HepG2 (cell line): ENCODE results near the gene CHL1. TPM values are rescaled to one million over a fixed set of nuclear protein-coding genes. Genes with fewer than 3 reads are reported as not detected.

Experiments
- ATAC-seq: fragments of 200-7000 bp; cut with Tn5 transposase; 3 replicates; pipeline ENCODE4 v1.9.1; 2020; ENCODE audit warnings: mild to moderate bottlenecking, moderate library complexity
- BruUV-seq: library from RNA; stranded (reverse); fragments of 400-500 nt; replicated peaks from 2 replicates; lab custom pipeline; 2021; lab: Mats Ljungman, UMichigan
- CTCF ChIA-PET: fragments of 300-600 bp; formaldehyde crosslinking; extraction: SDS; loops from one replicate; lab custom pipeline; 2021; ENCODE audit warnings: low total read pairs, inconsistent platforms, low intra/inter-chr PET ratio; lab: Yijun Ruan, JAX
- POLR2A ChIA-PET: fragments of 350-600 bp; sonication (Branson Sonifier 250); formaldehyde crosslinking; loops from one replicate; lab custom pipeline; 2020; ENCODE audit warnings: antibody characterized with exemption, inconsistent platforms; lab: Yijun Ruan, JAX
- DNase-seq: peaks from one replicate; pipeline ENCODE4 v3.0.0-alpha.2; 2015; ENCODE audit warnings: low spot score
- FAIRE-seq: peaks from 3 replicates; lab custom pipeline; 2011; peaks lifted over from hg19 to GRCh38; lab: Jason Lieb, UNC
- H2AFZ ChIP-seq: one replicate; pipeline ENCODE4 v1.6.1; 2011; ENCODE audit warnings: low read length, inconsistent platforms
- H3K27ac ChIP-seq: fragments of 300-600 bp; 3 replicates; pipeline ENCODE4 v1.8.0; 2011; ENCODE audit warnings: mixed run types, mild to moderate bottlenecking, mixed read lengths, low read length, inconsistent platforms; ENCODE audit not compliant: insufficient read depth; ENCODE audit errors: extremely low read length
- H3K27me3 ChIP-seq, 2 experiments: fragments of 200-600 bp in 1 of 2; 2 replicates in 1 of 2; 3 replicates in 1 of 2; pipeline versions ENCODE4 v1.6.0 to v1.8.0; 2011; ENCODE audit warnings: low read length in 2 of 2, mild to moderate bottlenecking in 2 of 2, moderate library complexity in 2 of 2, inconsistent platforms in 1 of 2; ENCODE audit not compliant: insufficient read depth in 2 of 2, control insufficient read depth in 1 of 2
- H3K36me3 ChIP-seq, 2 experiments: fragments of 200-600 bp in 1 of 2; replicated peaks in 1 of 2; 2 replicates in 1 of 2; 3 replicates in 1 of 2; pipeline versions ENCODE4 v1.5.1 to v1.8.0; 2011; ENCODE audit warnings: low read length in 2 of 2, inconsistent platforms in 1 of 2; ENCODE audit not compliant: insufficient read depth in 2 of 2, control insufficient read depth in 1 of 2
- H3K4me1 ChIP-seq: 2 replicates; pipeline ENCODE4 v1.5.1; 2012; ENCODE audit warnings: low read length, inconsistent platforms; ENCODE audit not compliant: insufficient read depth
- H3K4me2 ChIP-seq: 2 replicates; pipeline ENCODE4 v1.6.0; 2011; ENCODE audit warnings: low read depth, low read length, inconsistent platforms
- H3K4me3 ChIP-seq, 3 experiments: fragments of 200-600 bp in 1 of 3; sonication (generic), shearing (Covaris generic) in 1 of 3; replicated peaks in 1 of 3; 2 replicates each; pipeline ENCODE4 v1.5.1; 2011 to 2016; ENCODE audit warnings: low read length in 3 of 3, inconsistent platforms in 2 of 3, low read depth in 2 of 3, mild to moderate bottlenecking in 2 of 3, control low read depth in 1 of 3, mixed read lengths in 1 of 3; ENCODE audit not compliant: insufficient read depth in 1 of 3
- H3K79me2 ChIP-seq: one replicate; pipeline ENCODE4 v1.6.1; 2011; ENCODE audit warnings: low read length, inconsistent platforms; ENCODE audit not compliant: insufficient read depth
- H3K9ac ChIP-seq: 2 replicates; pipeline ENCODE4 v1.6.0; 2011; ENCODE audit warnings: mild to moderate bottlenecking, low read depth, low read length, inconsistent platforms; ENCODE audit not compliant: insufficient read depth
- H3K9me3 ChIP-seq: 2 replicates; pipeline ENCODE4 v1.5.1; 2012; ENCODE audit warnings: mild to moderate bottlenecking, low read length
- H4K20me1 ChIP-seq: 2 replicates; pipeline ENCODE4 v1.6.0; 2011; ENCODE audit warnings: inconsistent platforms, mild to moderate bottlenecking, low read length, moderate library complexity; ENCODE audit not compliant: insufficient read depth
- PATZ1 ChIP-seq: sonication (generic); formaldehyde crosslinking; IDR thresholded peaks from 2 replicates; pipeline ENCODE4 v1.4.0; 2020; ENCODE audit warnings: missing genetic modification reagents
- USF2 ChIP-seq, 2 experiments: sonication (generic) in 1 of 2; formaldehyde crosslinking in 1 of 2; IDR thresholded peaks; 2 replicates each; pipeline versions ENCODE4 v1.5.1 to v1.6.1; 2011 to 2020; ENCODE audit warnings: borderline replicate concordance in 1 of 2, low read depth in 1 of 2, low read length in 1 of 2, mild to moderate bottlenecking in 1 of 2, missing genetic modification reagents in 1 of 2, moderate library complexity in 1 of 2
- ZIK1 ChIP-seq: sonication (generic); formaldehyde crosslinking; IDR thresholded peaks from 2 replicates; pipeline ENCODE4 v1.5.0; 2020; ENCODE audit warnings: mild to moderate bottlenecking, low read depth, missing genetic modification reagents, borderline replicate concordance
- WGBS: methylation state at CpG from one replicate; pipeline ENCODE4 v1.1.6; 2017; ENCODE audit warnings: low lambda C conversion rate; 5-methylcytosine and 5-hydroxymethylcytosine counted together
- in situ Hi-C: cut with HindIII; loops from 2 replicates; pipeline ENCODE4 v1.10.0; 2017; ENCODE audit warnings: low pct_unique_long_range_greater_than_20kb; ENCODE audit not compliant: extremely low pct_ligation_motif_present
- intact Hi-C: fragments of 100-400 bp; cut with micrococcal nuclease; formaldehyde crosslinking; loops from one replicate; pipeline ENCODE4 v1.10.0; 2022; ENCODE audit not compliant: unreplicated experiment
- polyA plus RNA-seq, 8 experiments: library from polyadenylated mRNA; depleted of rRNA in 3 of 8; stranded (reverse) in 7 of 8; unstranded in 1 of 8; fragments of >200 nt; fragmentation: Illumina TruSeq in 4 of 8; extraction: Trizol in 4 of 8; gene quantifications; 2 replicates each; pipeline versions ENCODE4 v1.2.1 to v1.2.3, GENCODE V29; 2011 to 2016; ENCODE audit warnings: low read depth in 4 of 8, missing spikeins in 1 of 8, mixed read lengths in 1 of 8; ENCODE audit not compliant: insufficient read depth in 1 of 8
- total RNA-seq, 5 experiments: library from RNA; depleted of rRNA; stranded (reverse); fragments of >200 nt; fragmentation: Illumina TruSeq; extraction: Trizol; gene quantifications; 2 replicates each; pipeline ENCODE4 v1.2.3, GENCODE V29; 2016; ENCODE audit warnings: low read depth in 1 of 5
- TF ChIP-seq, protein P1 (sequence below): sonication (generic); formaldehyde crosslinking; IDR thresholded peaks from 2 replicates; pipeline ENCODE4 v1.4.0; 2020; ENCODE audit warnings: mild to moderate bottlenecking, missing genetic modification reagents, borderline replicate concordance

Gene CHL1
- total and polyA plus RNA-seq, 2 of the 13 experiments (the other 11 are each of a cell fraction or from before 2014, with no cell fraction given), result not detected

GRCh38 chr3:243356-243725 is 46.8 kb downstream of the CHL1 start:
- Histone ChIP-seq H3K4me3 (no peak overlapping the region), H3K36me3 (no peaks in the 10 kb centered on the region), H3K4me2 (no peak overlapping the region), H3K9me3 (no peaks in the 10 kb centered on the region), H3K4me1 (no peaks in the 10 kb centered on the region), H3K27me3 (no peaks in the 10 kb centered on the region; a peak in 1 of 5 replicates), H3K27ac (no peak overlapping the region), H2AFZ (no peak overlapping the region), H3K79me2 (no peaks in the 10 kb centered on the region), H3K9ac (no peak overlapping the region), H4K20me1 (no peaks in the 10 kb centered on the region)
- ATAC-seq, result no peak
- FAIRE-seq, result no peak
- intact Hi-C loops (no loop called here), in situ Hi-C loops (no loop called here)
- ChIA-PET CTCF (no interaction called here), POLR2A (no interaction called here)
- TF ChIP-seq, protein P1, sequence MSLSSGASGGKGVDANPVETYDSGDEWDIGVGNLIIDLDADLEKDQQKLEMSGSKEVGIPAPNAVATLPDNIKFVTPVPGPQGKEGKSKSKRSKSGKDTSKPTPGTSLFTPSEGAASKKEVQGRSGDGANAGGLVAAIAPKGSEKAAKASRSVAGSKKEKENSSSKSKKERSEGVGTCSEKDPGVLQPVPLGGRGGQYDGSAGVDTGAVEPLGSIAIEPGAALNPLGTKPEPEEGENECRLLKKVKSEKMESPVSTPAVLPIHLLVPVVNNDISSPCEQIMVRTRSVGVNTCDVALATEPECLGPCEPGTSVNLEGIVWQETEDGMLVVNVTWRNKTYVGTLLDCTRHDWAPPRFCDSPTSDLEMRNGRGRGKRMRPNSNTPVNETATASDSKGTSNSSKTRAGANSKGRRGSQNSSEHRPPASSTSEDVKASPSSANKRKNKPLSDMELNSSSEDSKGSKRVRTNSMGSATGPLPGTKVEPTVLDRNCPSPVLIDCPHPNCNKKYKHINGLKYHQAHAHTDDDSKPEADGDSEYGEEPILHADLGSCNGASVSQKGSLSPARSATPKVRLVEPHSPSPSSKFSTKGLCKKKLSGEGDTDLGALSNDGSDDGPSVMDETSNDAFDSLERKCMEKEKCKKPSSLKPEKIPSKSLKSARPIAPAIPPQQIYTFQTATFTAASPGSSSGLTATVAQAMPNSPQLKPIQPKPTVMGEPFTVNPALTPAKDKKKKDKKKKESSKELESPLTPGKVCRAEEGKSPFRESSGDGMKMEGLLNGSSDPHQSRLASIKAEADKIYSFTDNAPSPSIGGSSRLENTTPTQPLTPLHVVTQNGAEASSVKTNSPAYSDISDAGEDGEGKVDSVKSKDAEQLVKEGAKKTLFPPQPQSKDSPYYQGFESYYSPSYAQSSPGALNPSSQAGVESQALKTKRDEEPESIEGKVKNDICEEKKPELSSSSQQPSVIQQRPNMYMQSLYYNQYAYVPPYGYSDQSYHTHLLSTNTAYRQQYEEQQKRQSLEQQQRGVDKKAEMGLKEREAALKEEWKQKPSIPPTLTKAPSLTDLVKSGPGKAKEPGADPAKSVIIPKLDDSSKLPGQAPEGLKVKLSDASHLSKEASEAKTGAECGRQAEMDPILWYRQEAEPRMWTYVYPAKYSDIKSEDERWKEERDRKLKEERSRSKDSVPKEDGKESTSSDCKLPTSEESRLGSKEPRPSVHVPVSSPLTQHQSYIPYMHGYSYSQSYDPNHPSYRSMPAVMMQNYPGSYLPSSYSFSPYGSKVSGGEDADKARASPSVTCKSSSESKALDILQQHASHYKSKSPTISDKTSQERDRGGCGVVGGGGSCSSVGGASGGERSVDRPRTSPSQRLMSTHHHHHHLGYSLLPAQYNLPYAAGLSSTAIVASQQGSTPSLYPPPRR (CRISPR knock-in tag), result no peak
- TF ChIP-seq PATZ1 (CRISPR knock-in tag) (no peak), USF2 (IDR thresholded peaks at IDR 0.05; ENCODE audit: low read depth, low read length) (no peak), USF2 (CRISPR knock-in tag; IDR thresholded peaks at IDR 0.05; ENCODE audit: borderline replicate concordance) (no peak), ZIK1 (CRISPR knock-in tag) (no peak)
- DNase-seq, result no peak
- 32% methylated on average over 3 of the region's 3 CpGs for WGBS
- no TSS peak for BruUV-seq
